GM19043 (cell line): Measurements from ENCODE around the gene HHAT.

ENCODE experiments used
- ATAC-seq: cut with Tn5 transposase; IDR thresholded peaks from one replicate; pipeline ENCODE4 v1.9.1; 2021; ENCODE audit warnings: low read depth; ENCODE audit not compliant: unreplicated experiment

Gene HHAT

DNA sequence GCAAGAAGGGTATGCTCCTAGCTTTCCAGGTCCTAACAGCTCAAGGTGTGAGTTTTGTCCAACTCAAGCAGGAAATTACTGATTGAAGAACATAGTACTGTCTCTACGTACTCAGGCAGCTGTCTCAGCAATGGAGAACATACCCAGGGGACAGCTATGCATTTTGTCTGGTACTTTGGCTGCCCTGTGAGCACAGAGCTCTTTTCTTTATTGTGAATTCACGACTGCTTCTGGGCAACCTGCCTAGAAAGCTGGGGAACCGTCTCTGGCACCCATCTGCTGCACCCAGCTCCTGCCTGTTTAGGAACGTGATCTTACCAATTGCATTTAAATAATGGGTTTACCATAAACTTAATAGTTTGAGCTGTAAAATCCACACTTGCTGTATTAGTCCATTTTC, 258.1 kb downstream of the HHAT start:
- ATAC-seq, result no peak

DNA sequence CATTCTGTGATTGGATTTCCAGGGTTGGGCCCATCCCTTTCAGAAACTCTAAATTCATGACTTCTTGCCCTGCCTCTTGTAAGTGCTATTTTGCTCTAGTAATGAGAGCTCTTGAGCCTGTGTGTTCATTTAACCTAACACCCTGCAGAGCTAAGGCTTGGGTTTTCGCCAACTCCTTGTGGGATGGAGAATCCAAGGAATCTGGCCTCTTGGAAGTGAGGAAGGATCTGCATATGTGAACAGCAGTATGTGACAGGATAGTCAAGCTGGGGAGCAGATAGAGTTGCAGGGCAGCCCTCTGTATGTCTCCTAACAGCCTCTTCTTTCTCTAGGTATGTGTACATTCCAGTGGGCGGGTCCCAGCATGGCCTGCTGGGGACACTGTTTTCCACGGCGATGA, 258.9 kb downstream of the HHAT start:
- no peak for ATAC-seq

DNA sequence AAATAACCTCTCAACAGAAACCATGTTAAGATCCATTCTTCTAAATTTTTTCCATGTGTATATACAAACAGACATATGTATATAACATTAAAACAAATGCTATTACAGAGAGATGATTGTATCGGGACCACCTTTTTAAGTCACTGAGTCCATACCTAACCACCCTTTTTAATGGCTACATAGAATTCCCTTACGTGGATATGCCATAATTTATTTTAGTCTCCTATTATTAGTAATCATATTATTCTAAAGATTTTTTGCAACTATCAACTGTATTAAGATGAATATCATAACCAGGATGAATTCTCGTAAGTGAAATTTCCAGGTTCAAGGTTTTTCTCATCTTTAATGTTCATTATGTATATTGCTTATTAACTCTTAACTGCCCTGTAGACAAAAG, 259.7 kb downstream of the HHAT start:
- no peak for ATAC-seq

DNA sequence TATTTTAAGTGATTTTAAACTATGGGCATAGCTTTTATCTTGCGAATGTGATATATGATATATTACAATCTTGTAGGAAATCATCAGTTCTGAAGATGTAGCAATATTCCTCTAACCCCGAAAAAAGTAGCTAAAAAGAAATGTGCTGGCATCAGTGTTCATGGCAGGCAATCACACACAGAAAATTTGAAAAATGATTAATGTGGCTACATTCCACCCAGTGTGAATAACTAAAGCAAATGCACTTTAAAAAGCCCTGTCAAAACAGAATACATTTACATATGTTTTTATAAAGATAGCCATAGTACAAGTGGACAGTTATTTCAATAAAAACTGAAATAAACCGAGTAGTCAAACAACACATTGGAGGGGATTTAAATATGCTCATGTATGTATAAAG, 260.2 kb downstream of the HHAT start:
- ATAC-seq, result no peak

DNA sequence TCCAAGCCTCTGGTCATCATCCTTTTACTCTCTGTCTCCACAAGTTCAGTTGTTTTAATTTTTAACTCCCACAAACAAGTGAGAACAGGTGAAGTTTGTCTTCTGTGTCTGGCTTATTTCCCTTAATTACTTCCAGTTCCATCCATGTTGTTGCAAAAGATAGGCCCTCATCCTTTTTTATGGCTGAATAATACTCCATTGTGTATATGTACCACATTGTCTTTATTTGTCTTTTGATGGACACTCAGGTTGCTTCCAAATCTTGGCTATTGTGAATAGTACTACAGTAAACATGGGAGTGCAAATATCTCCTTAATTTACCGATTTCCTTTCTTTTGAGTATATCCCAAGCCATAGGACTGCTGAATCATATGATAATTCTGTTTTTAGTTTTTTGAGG, 262.5 kb downstream of the HHAT start:
- ATAC-seq, result no peak

DNA sequence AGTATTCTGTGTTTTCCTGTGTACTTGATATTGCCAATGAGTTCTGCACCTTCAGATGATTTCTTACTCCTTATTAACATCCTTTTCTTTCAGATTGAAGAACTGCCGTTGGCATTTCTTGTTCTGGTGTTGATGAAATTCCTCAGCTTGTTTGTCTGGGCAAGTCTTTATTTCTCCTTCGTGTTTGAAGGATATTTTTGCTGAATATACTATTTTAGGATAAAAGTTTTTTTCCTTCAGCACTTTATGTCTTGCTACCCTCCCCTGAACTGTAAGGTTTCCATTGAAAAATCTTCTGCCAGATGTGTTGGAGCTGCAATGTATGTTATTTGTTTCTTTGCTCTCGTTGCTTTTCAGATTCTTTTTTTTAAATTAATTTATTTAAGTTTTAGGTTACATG, 265.9 kb downstream of the HHAT start:
- ATAC-seq, result no peak

DNA sequence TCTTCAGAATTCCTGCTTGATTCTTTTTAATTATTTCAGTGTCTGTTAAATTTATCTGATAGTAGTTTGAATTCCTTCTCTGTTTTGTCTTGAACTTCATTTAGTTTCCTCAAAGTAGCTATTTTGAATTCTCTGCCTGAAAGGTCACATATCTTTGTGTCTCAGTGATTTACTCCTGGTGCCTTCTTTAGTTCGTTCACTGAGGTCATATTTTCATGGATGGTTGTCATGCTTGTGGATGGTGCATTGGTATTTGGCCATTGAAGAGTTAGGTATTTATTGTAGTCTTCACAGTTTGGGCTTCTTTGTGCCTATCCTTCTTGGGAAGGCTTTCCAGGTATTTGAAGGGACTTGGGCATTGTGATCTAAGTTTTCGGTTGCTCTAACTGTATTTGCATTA, 267.9 kb downstream of the HHAT start:
- no peak for ATAC-seq

DNA sequence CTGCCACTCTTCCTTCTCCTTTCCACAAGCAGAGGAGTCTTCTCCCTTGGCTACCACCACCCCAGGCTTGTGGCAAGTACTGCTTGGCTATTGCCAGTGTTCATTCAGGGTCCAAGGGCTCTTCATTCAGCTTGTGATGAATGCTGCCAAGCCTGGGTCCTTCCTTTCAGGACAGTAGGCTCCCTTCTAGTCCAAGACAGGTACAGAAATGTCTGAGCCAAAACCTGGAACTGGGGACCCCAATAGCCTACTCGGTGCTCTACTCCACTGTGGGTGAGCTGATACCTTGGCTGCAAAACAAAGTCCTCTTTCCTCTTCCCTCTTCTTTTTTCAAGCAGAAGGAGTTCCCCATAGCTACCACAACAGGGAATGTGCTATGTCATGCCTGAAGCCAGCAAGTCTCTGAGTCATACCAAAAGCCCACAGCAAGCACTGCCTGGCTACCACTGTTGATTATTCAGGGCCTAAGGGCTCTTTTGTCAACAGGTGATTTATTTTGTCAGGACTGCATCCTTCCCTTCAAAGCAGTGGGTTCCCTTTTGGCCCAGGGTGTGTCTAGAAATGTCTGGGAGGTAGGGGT, 268.9 kb downstream of the HHAT start:
- ATAC-seq, result peak; percentile 64

DNA sequence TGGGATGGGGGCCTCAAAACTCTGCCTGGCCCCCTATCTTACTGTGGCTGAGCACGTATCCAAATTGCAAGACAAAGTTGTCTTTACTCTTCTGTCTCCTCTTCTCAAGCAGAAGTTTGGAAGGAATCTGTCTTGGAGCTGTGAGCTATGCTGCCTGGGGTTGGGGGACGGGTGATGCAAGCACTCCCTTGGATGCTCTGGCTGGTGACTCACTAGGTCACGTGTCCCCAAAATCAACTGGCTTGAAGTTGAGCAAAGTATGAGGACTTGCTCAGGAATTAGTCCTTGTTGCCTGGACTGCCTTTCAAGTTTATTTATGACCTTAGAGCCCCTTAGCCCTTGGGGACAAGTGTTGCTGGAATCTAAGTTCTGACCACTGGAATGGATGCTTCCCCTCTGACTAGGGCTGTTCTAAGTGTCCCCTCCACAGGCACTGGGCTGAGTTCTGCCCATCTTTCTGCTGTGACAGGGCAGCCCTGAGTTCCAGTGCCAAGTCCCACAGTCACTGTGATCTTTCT, 269.5 kb downstream of the HHAT start:
- ATAC-seq, result no peak

DNA sequence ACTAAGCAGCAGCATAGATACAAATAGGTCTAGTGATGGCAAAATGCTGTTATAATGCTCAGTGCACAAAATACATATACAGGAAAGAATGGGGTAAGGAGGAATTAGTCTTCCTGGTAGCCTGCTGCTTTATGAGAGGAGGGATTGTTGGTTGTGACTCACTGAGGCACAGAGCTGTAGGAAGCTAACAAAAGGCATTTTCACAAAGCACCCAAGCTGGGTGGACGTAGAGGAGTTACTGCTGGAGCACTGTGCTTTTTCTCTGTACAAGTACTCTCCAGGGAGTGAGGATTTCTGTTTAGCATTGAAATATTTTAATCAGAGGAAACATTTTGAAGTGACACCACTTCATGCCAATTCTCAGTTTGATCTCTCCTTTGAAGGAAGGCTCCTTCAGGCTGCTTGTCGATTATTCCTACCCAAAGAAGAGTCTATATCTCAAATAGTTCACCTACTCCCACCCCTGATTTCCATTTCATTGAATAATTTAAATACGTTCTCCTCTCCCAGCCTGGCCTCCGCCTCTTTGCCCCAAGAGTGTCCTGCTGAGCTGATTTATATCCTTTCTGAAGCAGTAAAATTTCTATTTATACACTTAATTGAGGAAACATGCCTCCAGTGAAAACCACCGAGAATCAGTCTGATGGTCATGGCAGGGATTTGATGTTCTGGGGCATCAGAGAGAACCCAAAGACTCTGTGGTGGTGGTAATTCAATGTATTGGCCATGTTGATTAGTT, 271.9 kb downstream of the HHAT start:
- ATAC-seq, result no peak

DNA sequence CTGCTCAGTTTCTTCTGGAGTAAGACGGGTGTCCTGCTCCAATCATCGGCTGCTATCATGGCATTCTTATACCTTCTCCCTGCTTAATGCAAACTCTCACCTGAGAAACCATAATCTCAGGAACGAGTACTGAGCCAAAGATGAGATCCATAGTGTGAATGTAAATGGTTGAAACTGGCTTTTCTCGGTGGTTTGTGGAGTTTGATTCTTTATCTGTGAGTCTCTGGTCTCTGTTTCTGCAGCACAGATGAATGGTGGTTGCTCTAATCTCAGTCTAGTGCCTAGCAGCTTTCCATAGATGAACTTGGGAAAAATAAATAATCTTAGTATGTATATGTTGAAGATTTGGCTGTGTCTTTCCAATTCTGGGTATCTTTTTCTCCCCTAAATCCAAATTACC, 274.4 kb downstream of the HHAT start:
- ATAC-seq, result no peak

DNA sequence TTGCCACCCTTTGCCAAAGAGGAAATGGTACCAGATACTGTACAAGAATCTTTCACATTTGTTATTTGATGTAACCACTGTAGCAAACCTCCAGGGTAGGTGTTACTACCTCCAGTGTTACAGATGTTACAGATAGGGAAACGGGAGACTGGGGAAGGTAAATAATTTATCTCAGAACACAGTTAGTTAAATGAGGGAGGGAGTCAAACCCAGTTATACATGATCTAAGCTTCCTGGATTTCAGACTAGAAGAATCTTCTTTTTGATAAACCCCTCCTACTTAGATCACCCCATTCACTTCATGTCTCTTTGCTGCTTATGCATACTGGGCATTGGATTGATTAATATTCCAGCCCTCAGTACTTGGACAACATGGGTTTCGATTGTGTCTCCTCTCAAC, 276.4 kb downstream of the HHAT start:
- ATAC-seq, result no peak

DNA sequence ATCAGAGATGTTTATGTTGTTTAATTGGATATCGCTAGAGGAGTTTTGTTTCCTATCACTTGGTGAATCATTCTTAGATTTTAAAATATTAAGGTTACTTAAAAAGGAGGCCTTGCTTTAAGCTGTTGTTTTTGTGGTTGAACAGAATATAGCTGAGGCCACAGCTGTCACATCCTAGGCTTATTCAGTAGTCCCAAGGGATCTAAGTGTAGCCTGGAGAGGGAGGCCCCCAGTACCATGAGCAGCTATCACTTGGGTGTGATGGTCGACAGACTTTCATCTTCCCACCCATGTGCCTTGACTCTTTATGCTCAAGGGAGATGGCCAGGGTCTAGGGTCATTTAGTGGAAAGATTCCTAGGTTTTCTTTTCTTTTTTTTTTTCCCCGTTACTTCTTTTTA, 278.7 kb downstream of the HHAT start:
- no peak for ATAC-seq

DNA sequence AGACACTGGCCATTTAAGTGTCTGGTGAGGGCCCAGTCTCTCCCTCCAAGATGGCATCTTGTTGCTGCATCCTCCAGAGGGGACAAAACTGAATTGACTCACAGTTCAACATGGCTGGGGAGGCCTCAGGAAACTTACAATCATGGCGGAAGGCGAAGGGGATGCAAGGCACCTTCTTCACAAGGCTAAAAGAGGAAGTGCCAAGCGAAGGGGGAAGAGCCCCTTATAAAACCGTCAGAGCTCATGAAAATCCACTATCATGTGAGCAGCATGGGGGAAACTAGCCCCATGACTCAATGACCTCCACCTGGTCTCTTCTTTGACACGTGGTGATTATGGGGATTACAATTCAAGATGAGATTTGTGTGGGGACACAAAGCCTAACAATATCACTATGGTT, 280.1 kb downstream of the HHAT start:
- no peak for ATAC-seq

DNA sequence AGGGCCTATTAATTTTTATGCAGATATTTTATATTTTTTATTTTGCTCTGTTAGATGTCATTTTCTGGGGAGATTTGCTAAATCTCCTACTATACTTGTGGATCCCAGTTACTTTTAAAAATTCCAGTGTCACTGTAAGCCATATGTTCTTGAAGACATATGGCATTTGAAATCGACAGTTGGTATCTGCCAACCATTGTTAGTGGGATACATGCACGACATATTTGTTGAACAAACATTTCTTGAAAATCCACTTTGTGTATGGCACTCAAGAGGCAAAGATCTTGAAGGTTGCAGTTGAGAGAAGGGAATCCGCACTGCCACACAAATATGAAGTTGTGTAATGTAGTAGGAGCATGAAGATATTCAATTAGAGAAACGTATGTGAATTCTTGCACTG, 287.7 kb downstream of the HHAT start:
- no peak for ATAC-seq

DNA sequence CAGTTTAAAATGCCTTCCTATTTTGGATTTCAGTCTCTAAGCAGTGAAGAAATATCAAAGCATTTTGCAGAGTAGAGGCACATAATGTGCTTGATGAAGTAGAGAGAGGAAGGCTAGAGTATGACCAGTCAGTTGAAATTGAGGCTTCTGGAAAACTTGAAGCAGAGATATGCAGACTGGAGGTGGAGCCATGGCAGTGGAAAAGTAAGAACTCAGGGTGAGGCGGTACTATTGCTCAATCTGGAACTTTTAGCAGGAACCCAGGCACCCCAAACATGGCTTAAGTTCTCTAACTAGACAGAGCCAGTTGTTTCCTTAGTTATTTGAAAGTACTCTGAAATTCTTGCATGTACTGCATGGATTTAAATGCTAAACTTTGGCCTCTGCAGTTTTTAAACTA, 288.6 kb downstream of the HHAT start:
- no peak for ATAC-seq

DNA sequence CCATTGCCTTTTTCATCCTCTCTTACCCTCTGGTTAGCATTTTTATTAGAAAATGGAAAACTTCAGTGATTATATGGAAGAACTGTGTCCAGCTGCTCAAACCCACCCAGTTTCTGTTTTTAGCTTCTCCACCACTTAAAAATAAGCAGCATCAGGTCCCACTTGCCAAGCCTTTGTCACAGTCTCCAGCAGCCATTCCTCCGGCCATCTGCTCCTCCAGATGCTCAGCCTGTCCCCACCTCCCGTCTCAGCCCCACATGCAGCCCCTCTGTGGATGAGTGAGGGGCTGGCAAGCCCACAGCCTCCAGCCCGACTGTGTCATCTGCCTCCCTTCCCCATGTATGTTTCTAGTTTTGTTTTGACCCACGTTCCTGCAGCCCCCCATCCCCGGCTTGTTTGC, 289.7 kb downstream of the HHAT start:
- no peak for ATAC-seq

DNA sequence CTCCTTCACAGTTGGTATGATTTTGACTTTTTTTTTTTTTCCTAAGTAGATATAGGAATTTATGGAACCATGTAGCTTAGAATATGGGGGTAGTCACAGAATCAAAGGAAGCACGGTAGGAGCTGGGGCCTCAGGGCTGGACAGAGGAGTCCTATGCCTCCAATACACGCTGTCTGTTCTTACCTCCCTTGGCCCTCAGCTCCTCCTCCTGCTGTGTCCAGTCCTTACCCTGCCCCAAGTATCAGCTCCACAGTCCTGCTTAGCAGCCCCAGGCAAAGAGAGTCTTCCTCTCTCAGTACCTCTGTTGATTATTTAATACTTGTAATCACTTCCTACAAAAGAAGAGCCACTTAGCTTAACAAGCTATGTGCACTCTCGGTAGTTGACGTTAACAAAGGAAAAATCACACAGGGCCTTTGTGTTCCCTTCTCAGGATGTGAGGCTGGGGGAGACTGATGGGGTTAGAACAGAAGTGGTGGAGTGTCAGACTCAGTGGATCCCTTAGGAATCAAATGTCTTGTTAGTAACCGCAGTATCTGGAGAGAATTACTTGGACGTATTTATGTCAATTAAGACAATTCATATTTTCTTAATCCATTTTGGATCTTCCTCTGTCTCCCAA, 292.3 kb downstream of the HHAT start:
- ATAC-seq, result no peak

DNA sequence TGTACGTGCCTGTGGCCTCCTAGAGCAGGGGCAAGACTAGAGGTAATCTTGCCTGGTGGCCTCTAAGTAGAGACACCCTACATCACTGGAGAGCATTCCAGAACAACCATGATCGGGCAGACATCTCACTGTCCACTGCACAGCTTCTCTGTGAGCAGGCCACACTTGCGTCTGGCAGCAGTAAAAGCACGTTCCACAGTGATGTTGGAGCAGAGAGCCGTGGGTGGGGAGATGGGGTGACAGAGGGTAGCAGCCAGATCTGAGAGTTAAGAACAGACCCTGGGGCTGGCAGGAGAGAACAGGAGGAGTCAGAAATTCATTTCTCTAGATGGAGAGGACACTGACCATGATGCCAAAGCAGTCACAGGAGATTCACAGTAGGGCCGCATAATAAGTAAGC, 293.0 kb downstream of the HHAT start:
- no peak for ATAC-seq

DNA sequence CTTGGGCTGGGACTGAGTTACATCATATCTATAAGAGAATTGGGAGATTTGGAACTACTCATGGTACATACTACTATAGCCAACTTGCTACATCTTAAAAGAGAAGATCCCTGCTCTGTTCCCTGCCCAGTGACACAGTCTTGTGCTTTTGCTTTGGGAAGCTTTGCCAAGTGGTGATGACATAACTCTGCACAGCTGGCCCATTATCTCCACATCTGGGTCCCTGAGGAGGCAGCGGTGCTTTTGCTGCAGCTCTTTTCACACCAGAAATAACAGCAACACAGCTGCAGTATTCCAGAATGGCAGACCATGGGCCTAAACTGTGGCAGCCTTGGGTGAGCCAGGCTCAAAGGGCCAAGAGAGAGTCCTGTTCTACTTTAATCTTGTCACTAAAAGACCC, 296.0 kb downstream of the HHAT start:
- no peak for ATAC-seq

DNA sequence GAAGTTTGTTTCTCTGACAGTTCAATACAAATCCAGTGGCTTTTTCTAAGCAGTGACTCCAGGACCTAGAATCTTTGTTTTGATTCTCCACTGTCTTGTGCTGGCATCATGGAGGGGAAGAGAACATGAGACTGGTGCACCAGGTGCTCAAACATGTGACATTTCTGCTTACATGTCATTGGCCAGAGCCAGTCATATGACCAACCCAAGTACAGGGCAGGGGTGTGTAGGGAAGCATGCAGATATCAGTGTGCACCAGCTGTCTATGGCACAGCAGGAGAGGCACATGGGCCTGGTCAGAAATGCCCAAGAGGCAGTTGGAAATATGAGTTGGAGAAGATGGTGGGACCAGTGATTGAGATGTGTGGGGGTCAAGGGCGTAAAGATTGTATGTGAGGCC, 297.0 kb downstream of the HHAT start:
- no peak for ATAC-seq

DNA sequence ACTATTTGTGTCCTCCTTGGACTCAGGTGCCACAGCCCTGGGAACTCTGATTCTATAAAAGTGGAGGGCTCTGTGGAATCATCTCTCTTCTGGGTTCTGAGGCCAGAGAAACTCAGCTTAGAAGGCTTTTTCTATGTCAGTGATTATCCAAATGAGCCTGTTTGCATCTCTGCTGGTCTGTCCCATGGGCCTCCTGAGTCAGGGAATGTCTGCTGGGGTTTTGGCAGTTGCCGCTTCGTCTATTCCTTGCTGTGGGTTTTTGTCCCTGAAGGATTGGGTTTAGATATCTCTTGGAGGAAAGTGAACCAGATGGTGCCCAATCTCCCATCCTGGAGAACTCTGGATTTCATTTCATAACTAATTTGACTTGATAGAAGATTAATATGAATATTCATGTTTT, 297.6 kb downstream of the HHAT start:
- ATAC-seq, result no peak
